ENCODE data around the gene ATP5MC3.

ATP5MC3 gene

DNA sequence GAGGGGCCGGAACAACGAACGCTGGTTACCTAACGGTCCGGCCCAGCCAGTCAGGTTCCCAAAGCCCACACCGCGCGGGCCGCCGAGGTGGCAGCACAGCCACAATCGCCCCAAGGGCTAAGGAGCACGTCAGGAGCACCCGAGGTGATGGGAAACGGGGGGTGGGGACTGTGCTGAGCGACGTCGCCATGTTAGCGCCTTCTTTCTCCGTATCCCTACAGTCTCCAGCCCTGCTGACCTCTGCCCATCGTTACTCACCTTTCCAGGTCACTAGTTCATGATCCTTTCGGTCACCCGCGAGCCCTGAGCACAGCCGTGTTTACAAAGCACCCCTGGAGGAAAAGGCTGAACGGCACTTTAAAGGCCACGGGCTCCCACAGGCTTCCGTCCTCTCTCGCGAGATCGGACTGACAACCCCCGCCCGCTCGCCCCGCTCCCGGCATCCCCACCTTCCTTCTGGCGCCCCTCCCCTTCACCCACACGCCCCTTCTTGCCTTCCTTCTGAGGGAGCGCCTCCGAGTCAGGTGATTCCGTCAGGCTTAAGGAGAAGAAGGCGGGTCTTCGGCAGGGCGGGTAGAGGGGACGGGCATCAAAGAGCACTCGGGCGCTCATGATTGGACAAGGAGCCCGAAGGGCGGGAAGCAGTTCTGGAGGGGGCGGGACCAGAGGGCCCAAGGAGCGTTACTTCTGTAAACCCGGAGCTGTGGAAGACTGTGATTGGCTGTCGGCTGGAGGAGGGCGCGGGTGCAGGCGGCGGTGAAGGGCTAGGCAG lies 13.5 kb downstream of the ATP5MC3 start, which contains the start of gene ATF2:
ATF2 (minus strand) TSS at position 412 of the 772 bp plus-strand sequence. CDS start 31,760 bp downstream, outside the sequence.
- DNase-seq, result peak; percentile 71 to 94

GRCh38 chr2:175167076-175167791 lies 14.3 kb downstream of the ATP5MC3 start:
- no peak for DNase-seq

DNA sequence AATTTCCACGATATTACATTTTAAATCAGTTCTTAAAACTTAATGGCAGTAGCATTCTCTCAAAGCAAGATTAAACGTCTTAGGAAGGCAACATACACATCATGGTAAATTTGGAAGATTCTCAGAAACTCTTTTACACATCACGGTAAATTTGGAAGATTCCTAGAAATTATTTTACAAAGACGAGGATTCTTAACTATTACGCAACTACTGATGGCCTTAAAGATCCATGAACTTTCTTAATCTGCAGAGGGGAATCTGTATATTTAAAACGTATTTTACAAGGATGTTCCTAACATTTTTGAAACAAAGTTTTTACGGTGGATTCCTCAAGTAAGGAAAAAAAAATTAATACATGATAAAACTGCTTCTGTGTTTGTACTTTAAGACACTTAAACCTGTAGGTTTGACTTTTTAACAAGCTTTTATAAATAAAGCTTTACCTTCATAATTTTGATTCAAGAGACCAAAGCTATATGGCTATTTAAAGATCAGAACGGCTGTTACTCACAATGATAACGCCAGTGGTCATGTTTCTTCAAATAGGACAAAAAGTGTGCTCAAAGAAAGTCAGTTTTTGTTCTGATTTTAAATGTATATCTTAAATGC lies 15.2 kb downstream of the ATP5MC3 start:
- DNase-seq, result no peak

DNA sequence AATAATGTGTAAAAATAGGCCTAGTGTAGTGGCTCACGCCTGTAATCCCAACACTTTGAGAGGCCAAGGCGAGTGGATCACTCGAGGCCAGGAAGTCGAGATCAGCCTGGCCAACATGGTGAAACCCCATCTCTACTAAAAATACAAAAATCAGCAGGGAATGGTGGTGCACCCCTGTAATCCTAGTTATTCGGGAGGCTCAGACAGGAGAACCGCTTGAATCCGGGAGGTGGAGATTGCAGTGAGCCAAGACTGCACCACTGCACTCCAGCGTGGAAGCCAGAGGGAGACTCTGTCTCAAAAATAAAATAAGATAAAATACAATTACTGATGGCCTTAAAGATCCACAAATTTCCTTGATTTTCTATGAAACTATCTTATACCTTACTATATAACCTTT lies 17.3 kb downstream of the ATP5MC3 start:
- DNase-seq, result no peak

DNA sequence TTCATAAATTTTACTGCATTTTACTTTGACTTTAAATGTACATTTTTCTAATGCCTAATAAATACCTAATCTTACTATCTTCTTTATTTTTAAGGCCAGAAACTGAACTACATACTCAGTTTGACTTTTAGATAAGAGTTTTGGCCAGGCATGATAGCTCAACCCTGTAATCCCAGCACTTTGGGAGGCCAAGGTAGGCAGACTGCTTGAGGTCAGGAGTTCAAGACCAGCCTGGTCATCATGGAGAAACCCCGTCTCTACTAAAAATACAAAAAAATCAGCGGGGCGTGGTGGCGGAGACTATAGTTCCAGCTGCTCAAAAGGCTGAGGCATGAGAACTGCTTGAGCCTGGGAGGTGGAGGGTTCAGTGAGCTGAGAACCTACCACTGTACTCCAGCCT lies 22.6 kb downstream of the ATP5MC3 start:
- no peak for DNase-seq

GRCh38 chr2:175156534-175156933 lies 25.0 kb downstream of the ATP5MC3 start:
- DNase-seq, result no peak

- DNase-seq, result no peak
These were observed 26.8 kb downstream of the ATP5MC3 start for GRCh38 chr2:175154661-175155082.

- no peak for DNase-seq
These were observed 29.3 kb downstream of the ATP5MC3 start for GRCh38 chr2:175152242-175152641.

DNA sequence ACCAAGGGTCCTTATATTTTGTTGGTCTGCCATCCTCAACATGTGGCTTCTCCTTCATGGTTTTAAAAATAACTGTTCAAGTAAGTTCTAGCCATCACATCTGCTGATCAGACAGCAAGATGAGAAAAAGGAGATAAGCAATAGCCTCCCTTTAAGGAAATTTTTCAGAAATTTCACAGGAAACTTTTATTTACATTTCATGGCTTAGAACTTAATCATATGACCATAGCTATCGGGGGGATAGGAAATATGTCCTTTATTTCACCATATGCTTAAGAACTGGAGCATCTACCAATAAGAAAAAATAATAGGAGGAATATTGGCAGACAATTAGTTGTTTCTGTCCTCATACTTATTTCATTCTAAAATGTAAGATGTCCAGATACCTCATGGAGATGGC lies 29.7 kb downstream of the ATP5MC3 start:
- DNase-seq, result no peak

DNA sequence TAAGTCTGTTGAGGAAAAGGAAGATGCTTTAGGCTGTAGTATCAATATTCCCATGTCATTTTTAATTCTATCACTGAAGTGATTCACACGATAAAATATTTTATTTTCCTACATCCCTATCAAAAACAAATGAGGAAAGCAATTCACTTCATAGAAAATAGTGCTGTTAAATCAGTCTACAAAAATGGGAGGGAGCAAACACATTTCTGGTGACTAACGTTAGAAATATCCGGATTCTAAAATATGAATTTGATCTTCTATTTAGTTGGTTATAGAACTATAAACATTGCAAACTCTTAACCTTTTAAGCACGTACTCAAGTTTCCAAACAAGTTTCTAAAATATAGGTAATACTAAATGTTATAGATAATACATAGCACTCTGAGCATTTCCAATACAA lies 34.3 kb downstream of the ATP5MC3 start:
- DNase-seq, result no peak

DNA sequence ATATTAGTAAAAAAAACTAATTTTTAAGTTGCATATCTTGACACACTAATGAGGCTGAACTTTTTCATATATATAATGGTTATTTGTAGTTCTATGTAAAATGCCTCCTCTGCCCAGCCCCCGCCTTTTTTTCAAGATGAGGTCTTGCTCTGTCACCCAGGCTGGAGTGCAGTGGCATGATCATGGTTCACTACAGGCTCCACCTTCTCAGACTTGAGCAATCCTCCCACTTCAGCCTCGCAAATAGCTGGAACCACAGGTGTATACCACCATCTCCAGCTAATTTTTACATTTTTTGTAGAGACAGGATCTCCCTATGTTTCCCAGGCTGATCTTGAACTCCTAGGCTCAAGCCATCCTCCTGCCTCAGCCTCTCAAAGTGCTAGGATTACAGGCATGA lies 37.8 kb downstream of the ATP5MC3 start:
- DNase-seq, result no peak

- no peak for DNase-seq
These were observed 38.3 kb downstream of the ATP5MC3 start for GRCh38 chr2:175143191-175143590.

DNA sequence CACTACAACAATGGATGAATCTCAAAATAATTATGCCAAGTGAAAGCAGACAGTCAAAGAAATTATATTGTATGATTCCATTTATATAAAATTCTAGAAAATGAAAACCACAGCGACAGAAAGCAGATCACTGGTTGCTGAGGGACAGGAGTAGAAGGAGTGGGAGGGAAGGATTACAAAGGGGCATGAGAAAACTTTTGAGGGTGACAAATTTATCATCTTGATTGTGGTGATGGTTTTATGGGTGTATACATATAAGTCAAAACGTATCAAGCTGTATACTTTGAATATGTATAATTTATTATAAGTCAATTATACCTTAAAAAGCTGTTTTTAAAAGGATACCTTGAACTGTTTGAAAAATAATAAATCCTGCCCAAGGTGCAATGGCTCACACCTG lies 41.2 kb downstream of the ATP5MC3 start:
- DNase-seq, result no peak

- no peak for DNase-seq
These were observed 43.7 kb downstream of the ATP5MC3 start for GRCh38 chr2:175137793-175138192.

GRCh38 chr2:175136334-175137215 lies 44.9 kb downstream of the ATP5MC3 start:
- DNase-seq, result no peak

DNA sequence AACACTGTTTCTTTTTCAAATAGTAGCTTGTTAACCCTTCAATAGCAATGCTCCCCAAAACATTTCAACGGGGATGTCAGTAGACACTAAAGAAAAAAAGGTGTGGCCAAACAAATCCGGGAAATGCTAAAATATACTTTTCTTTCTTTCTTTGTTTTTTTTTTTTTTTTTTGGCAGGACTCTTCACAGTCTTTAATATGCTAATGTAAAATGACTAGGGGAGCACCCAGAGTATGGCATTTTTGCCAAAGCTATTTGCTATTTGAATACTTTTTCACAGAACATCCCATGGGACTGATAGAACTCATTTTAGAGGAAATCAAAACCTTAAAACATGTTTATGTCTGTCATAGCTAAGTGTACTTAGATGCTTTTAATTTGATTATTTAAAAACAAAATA lies 45.6 kb downstream of the ATP5MC3 start:
- DNase-seq, result no peak

GRCh38 chr2:175135177-175135576 lies 46.3 kb downstream of the ATP5MC3 start:
- no peak for DNase-seq

DNA sequence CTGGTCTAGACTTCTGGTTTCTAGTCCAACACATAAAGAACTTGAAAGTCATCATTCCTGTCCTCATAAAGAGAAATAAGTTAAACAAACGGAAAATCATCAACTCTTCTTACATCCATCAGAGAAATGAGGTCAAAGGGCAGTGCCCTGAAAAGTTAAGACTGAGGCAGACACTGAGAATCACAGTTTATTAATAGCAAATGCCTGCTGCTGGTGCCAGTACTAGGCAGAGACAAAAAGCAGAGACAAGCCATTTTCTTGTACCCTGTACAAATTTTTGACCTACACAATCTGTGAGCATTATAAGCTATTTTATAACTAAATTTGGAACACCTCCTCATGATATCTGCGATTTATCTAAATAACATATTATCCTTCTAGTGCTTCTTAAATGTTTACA lies 50.3 kb downstream of the ATP5MC3 start:
- no peak for DNase-seq

GRCh38 chr2:175126661-175127060 lies 54.8 kb downstream of the ATP5MC3 start:
- no peak for DNase-seq

All from NCI-H187 (cell line).